ENCODE measurements around the gene PPP2R5C. TPM values are rescaled to one million over a fixed set of nuclear protein-coding genes. Genes with fewer than 3 reads are reported as not detected.

The PPP2R5C gene
- total RNA-seq, 120 experiments from 2014 or later: 150 to 242 (median 182) TPM

Other genes with a start within 250 kb of the PPP2R5C start
- 1 to 10 TPM in 43 of 120 experiments, under 1 TPM in 72, not detected in 5; 0.20 to 3.3 (median 0.79) TPM for gene DIO3, start 200.2 kb upstream of the PPP2R5C start, total RNA-seq
- 1,000 to 10,000 TPM in 97 of 120 experiments, 100 to 1,000 TPM in 23; 740 to 1,310 (median 1,110) TPM for gene DYNC1H1, start 202.9 kb downstream of the PPP2R5C start, total RNA-seq

All from dorsolateral prefrontal cortex (tissue), 118 donors.